ENCODE measurements around the gene TEX30.
A peak's percentile ranks its signal among the peaks of the same experiment; 100 is the strongest.

TEX30 gene

DNA sequence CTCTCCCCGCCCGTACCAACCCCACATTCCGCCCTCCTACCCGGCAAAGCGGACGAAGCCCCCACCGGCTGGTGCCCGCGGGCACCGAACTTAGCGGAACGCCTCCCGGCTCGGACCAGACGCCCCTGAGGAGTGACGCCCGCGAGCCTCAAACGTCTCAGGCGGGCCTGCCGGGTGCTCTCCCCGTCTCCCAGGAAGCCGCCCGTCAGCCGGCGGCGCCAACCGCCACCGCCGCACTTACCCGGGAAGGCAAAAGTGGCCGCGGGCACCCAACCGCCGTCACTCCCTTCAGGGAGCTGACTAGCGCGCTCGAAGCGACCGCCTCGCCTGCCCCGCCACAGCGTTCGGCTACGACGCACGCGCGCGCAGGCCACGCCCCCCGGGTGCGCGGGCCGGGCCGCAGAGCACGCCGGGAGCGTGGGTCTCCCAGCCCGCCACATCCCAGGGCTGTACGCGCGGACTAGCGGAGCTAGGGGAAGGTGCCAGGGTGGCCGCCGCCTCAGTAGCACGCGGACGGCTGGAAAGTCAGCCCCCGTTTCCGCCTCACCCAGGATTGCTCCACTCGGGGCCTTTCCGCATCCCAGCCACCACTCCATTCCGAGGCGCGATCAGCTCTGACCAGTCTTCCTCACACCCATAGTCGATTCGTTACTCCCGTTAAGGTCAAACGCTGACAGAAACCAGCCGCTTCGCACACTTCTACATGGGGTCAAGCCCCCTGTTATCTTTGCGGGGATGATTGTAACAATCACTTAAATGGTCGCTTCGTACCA is at the start of gene TEX30:
TSS of gene TEX30 (minus strand) at position 346 of the 773 bp plus-strand sequence. CDS start 3,760 bp downstream, outside the sequence.
- TF ChIP-seq USF1 (IDR thresholded peaks at IDR 0.05), result 0 out of 2 replicates have a peak, but pooled peaks have one; percentile 3
- peak; percentile 67 for TF ChIP-seq YY1 (IDR thresholded peaks at IDR 0.05; ENCODE audit: low read depth)
- no peak for TF ChIP-seq FOXM1 (IDR thresholded peaks at IDR 0.05; ENCODE audit: borderline replicate concordance, low read depth)
- TF ChIP-seq TCF12 (IDR thresholded peaks at IDR 0.05; ENCODE audit: low read depth), result peak; percentile 41; the same call in 1 of the 2 replicates
- TF ChIP-seq NFIC (IDR thresholded peaks at IDR 0.05), result no peak
- peak; percentile 86; the same call in 1 of the 2 replicates for TF ChIP-seq ZBTB7A (IDR thresholded peaks at IDR 0.05; ENCODE audit: low read depth)
- 0 out of 2 replicates have a peak, but pooled peaks have one; percentile 12 for TF ChIP-seq EGR1 (IDR thresholded peaks at IDR 0.05)
- TF ChIP-seq RAD21 (IDR thresholded peaks at IDR 0.05; ENCODE audit: low read depth), result no peak
- TF ChIP-seq, protein P1, sequence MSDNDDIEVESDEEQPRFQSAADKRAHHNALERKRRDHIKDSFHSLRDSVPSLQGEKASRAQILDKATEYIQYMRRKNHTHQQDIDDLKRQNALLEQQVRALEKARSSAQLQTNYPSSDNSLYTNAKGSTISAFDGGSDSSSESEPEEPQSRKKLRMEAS (IDR thresholded peaks at IDR 0.05), result peak; percentile 96
- TF ChIP-seq, protein P2, sequence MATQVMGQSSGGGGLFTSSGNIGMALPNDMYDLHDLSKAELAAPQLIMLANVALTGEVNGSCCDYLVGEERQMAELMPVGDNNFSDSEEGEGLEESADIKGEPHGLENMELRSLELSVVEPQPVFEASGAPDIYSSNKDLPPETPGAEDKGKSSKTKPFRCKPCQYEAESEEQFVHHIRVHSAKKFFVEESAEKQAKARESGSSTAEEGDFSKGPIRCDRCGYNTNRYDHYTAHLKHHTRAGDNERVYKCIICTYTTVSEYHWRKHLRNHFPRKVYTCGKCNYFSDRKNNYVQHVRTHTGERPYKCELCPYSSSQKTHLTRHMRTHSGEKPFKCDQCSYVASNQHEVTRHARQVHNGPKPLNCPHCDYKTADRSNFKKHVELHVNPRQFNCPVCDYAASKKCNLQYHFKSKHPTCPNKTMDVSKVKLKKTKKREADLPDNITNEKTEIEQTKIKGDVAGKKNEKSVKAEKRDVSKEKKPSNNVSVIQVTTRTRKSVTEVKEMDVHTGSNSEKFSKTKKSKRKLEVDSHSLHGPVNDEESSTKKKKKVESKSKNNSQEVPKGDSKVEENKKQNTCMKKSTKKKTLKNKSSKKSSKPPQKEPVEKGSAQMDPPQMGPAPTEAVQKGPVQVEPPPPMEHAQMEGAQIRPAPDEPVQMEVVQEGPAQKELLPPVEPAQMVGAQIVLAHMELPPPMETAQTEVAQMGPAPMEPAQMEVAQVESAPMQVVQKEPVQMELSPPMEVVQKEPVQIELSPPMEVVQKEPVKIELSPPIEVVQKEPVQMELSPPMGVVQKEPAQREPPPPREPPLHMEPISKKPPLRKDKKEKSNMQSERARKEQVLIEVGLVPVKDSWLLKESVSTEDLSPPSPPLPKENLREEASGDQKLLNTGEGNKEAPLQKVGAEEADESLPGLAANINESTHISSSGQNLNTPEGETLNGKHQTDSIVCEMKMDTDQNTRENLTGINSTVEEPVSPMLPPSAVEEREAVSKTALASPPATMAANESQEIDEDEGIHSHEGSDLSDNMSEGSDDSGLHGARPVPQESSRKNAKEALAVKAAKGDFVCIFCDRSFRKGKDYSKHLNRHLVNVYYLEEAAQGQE (IDR thresholded peaks at IDR 0.05; ENCODE audit: low read depth), result peak; percentile 27; the same call in 1 of the 2 replicates
- TF ChIP-seq TAF1 (IDR thresholded peaks at IDR 0.05; ENCODE audit: low read depth), result peak; percentile 84
- TF ChIP-seq EP300 (IDR thresholded peaks at IDR 0.05; ENCODE audit: borderline replicate concordance), result peak; percentile 10; the same call in 1 of the 2 replicates

GRCh38 chr13:102817907-102818306 is 44.3 kb upstream of the TEX30 start:
- no peak for TF ChIP-seq TCF12 (IDR thresholded peaks at IDR 0.05; ENCODE audit: low read depth)
- no peak for TF ChIP-seq RAD21 (IDR thresholded peaks at IDR 0.05; ENCODE audit: low read depth)
- no peak for TF ChIP-seq EP300 (IDR thresholded peaks at IDR 0.05; ENCODE audit: borderline replicate concordance)
- TF ChIP-seq EGR1 (IDR thresholded peaks at IDR 0.05), result no peak
- TF ChIP-seq YY1 (IDR thresholded peaks at IDR 0.05; ENCODE audit: low read depth), result no peak
- no peak for TF ChIP-seq ZBTB7A (IDR thresholded peaks at IDR 0.05; ENCODE audit: low read depth)
- no peak for TF ChIP-seq USF1 (IDR thresholded peaks at IDR 0.05)
- TF ChIP-seq CEBPB (IDR thresholded peaks at IDR 0.05), result no peak
- TF ChIP-seq NFIC (IDR thresholded peaks at IDR 0.05), result no peak
- TF ChIP-seq CREB1 (IDR thresholded peaks at IDR 0.05; ENCODE audit: low read depth), result no peak
- TF ChIP-seq TEAD4 (IDR thresholded peaks at IDR 0.05), result no peak
- no peak for TF ChIP-seq FOXM1 (IDR thresholded peaks at IDR 0.05; ENCODE audit: borderline replicate concordance, low read depth)
- TF ChIP-seq, protein P2 (IDR thresholded peaks at IDR 0.05; ENCODE audit: low read depth), result no peak
- TF ChIP-seq, protein P1 (IDR thresholded peaks at IDR 0.05), result no peak
- no peak for TF ChIP-seq TAF1 (IDR thresholded peaks at IDR 0.05; ENCODE audit: low read depth)

DNA sequence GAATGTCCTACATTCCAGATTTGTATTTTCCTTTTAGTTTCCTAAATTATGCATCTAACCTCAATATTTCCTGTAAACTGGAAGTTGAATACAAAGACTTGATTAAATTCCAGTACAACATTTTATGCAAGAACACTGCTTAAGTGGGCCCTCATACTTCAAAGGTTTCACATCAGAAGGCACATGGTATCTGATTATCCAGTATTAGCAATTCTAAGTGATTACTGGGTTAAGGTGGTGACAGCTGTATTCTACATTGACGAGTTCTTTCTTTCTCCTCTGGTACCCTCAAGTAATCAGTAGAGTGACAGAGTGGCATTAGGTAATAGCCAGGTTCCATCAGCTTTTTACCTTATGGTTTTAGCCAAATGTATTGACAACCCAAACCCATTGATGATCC is 43.7 kb upstream of the TEX30 start:
- TF ChIP-seq FOXM1 (IDR thresholded peaks at IDR 0.05; ENCODE audit: borderline replicate concordance, low read depth), result no peak
- TF ChIP-seq, protein P1 (IDR thresholded peaks at IDR 0.05), result no peak
- TF ChIP-seq TAF1 (IDR thresholded peaks at IDR 0.05; ENCODE audit: low read depth), result no peak
- TF ChIP-seq ZBTB7A (IDR thresholded peaks at IDR 0.05; ENCODE audit: low read depth), result no peak
- TF ChIP-seq, protein P2 (IDR thresholded peaks at IDR 0.05; ENCODE audit: low read depth), result no peak
- TF ChIP-seq EP300 (IDR thresholded peaks at IDR 0.05; ENCODE audit: borderline replicate concordance), result no peak
- no peak for TF ChIP-seq TEAD4 (IDR thresholded peaks at IDR 0.05)
- no peak for TF ChIP-seq TCF12 (IDR thresholded peaks at IDR 0.05; ENCODE audit: low read depth)
